Spleen (tissue), 11 donors: ENCODE measurements around the gene ZNF566. TPM values are rescaled to one million over a fixed set of nuclear protein-coding genes. Genes with fewer than 3 reads are reported as not detected.
"Not testable (repeated sequence)": the region's sequence is repeated elsewhere in the genome, so short reads cannot be mapped to it uniquely, and the experiment has no call there.

Experiments used
- DNase-seq: peaks from one replicate; pipeline ENCODE4 v3.0.0-alpha.2; 2020
- H3K27ac ChIP-seq, 8 donors: fragments of 200-600 bp; sonication (generic) in 7 of 8; 1 replicate in 4 of 8; 2 replicates in 4 of 8; pipeline versions ENCODE4 v1.5.0 to v1.8.0; 2016 to 2021; ENCODE audit warnings: inconsistent platforms in 4 of 8, mild to moderate bottlenecking in 4 of 8, moderate library complexity in 1 of 8
- H3K27me3 ChIP-seq, 7 donors: fragments of 200-600 bp; sonication (generic) in 6 of 7; replicated peaks in 1 of 7; 1 replicate in 4 of 7; 2 replicates in 3 of 7; pipeline versions ENCODE4 v1.5.0 to v1.8.0; 2016 to 2021; ENCODE audit warnings: inconsistent platforms in 3 of 7, mild to moderate bottlenecking in 1 of 7
- H3K36me3 ChIP-seq, 6 donors: fragments of 200-600 bp; sonication (generic) in 5 of 6; 1 replicate in 4 of 6; 2 replicates in 2 of 6; pipeline versions ENCODE4 v1.5.0 to v1.8.0; 2016 to 2021; ENCODE audit warnings: inconsistent platforms in 2 of 6
- H3K4me1 ChIP-seq, 6 donors: fragments of 200-600 bp; sonication (generic) in 5 of 6; 1 replicate in 3 of 6; 2 replicates in 3 of 6; pipeline versions ENCODE4 v1.5.0 to v1.8.0; 2016 to 2021; ENCODE audit warnings: inconsistent platforms in 3 of 6
- H3K4me3 ChIP-seq, 8 donors: fragments of 200-600 bp; sonication (generic) in 7 of 8; 1 replicate in 4 of 8; 2 replicates in 4 of 8; pipeline versions ENCODE4 v1.5.0 to v1.8.0; 2016 to 2021; ENCODE audit warnings: inconsistent platforms in 4 of 8, mild to moderate bottlenecking in 4 of 8, moderate library complexity in 2 of 8
- H3K9me3 ChIP-seq, 8 donors: fragments of 200-600 bp; sonication (generic) in 7 of 8; 1 replicate in 4 of 8; 2 replicates in 4 of 8; pipeline versions ENCODE4 v1.5.0 to v1.8.0; 2016 to 2021; ENCODE audit warnings: inconsistent platforms in 4 of 8
- CTCF ChIP-seq, 11 experiments: fragments of 200-600 bp in 7 of 11; fragments of 450-650 bp in 4 of 11; sonication (generic) in 4 of 11; IDR thresholded peaks in 8 of 11; conservative IDR thresholded peaks in 3 of 11; 1 replicate in 7 of 11; 2 replicates in 4 of 11; pipeline versions ENCODE4 v1.4.0 to v1.8.0; 2016 to 2021; ENCODE audit warnings: antibody characterized with exemption in 11 of 11, inconsistent platforms in 4 of 11, mild to moderate bottlenecking in 1 of 11
- POLR2A ChIP-seq, 3 donors: fragments of 450-650 bp; IDR thresholded peaks; one replicate each; pipeline ENCODE4 v1.5.1; 2017; ENCODE audit warnings: antibody characterized with exemption in 3 of 3, mild to moderate bottlenecking in 1 of 3
- POLR2AphosphoS5 ChIP-seq, 3 donors: sonication (generic); formaldehyde crosslinking; IDR thresholded peaks; one replicate each; pipeline ENCODE4 v1.5.1; 2017; ENCODE audit warnings: antibody characterized with exemption in 3 of 3
- WGBS, 5 donors: extraction: QIAGEN DNeasy Blood & Tissue Kit in 3 of 5; methylation state at CpG; one replicate each; pipeline versions ENCODE4 v1.1.5 to v1.1.7; 2013 to 2018; 5-methylcytosine and 5-hydroxymethylcytosine counted together
- intact Hi-C: fragments of 100-400 bp; cut with DNase I; formaldehyde crosslinking; loops from one replicate; pipeline ENCODE4 v1.15.0; 2023; ENCODE audit warnings: low total_unique reads
- polyA plus RNA-seq, 3 donors: library from polyadenylated mRNA; stranded (reverse); fragments of 200-250 nt; gene quantifications; one replicate each; pipeline ENCODE4 v1.2.1, GENCODE V29; 2013
- total RNA-seq, 7 donors: library from RNA; depleted of rRNA in 3 of 7; stranded (reverse); fragments of >200 nt in 3 of 7; fragmentation: NEBNext Ultra II Directional in 4 of 7; extraction: Animal tissue kit (Norgen Biotek cat#: 25700) in 4 of 7; gene quantifications; one replicate each; pipeline versions ENCODE4 v1.1.0 to v1.2.1, GENCODE V29; 2016 to 2021
- donor health status: healthy with polysubstance abuse.
- donor health status: DM: no; HTN: no; CAD: no; lungs with moderate emphysema.
- donor health status: DM: no; HTN: no; CAD: no.
- donor health status: Bipolar disorder and iron deficiency.
- donor health status: healthy.
- donor health status: DM: no; HTN: no; CAD: no.
- donor health status: DM: yes; HTN: yes; CAD: no.

Gene ZNF566
- total and polyA plus RNA-seq, 10 donors = 6.6 to 24.8 (median 15.2) TPM

DNA sequence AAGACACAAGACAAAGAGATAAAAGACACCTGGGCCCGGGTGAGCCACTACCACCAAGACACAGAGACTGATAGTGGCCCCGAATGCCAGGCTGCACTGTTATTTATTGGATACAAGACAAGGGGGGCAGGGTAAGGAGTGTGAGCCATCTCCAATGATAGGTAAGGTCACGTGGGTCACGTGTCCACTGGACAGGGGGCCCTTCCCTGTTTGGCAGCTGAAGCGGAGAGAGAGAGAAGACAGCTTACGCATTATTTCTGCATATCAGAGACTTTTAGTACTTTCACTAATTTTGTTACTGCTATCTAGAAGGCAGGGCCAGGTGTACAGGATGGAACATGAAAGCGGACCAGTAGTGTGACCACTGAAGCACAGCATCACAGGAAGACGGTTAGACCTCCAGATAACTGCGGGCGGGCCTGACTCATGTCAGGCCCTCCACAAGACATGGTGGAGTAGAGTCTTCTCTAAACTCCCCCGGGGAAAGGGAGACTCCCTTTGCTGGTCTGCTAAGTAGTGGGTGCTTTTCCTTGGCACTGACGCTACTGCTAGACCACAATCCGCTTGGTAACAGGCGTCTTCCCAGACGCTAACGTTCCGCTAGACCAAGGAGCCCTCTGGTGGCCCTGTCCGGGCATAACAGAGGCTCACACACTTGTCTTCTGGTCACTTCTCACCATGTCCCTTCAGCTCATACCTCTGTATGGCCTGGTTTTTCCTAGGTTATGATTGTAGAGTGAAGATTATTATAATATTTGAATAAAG lies 3.5 kb upstream of the ZNF566 start:
- intact Hi-C loops = not testable (repeated sequence)
- H3K27ac ChIP-seq = peak overlapping the region in 3 of 8 donors; percentile 36 to 59 (median 47)
- DNase-seq = peak; percentile 80

DNA sequence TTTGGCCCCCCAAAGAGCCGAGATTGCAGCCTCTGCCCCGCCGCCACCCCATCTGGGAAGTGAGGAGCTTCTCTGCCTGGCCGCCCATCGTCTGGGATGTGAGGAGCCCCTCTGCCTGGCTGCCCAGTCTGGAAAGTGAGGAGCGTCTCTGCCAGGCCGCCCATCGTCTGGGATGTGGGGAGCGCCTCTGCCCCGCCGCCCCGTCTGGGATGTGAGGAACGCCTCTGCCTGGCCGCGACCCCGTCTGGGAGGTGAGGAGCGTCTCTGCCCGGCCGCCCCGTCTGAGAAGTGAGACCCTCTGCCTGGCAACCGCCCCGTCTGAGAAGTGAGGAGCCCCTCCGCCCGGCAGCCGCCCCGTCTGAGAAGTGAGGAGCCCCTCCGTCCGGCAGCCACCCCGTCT lies 1.5 kb upstream of the ZNF566 start:
- H3K27me3 ChIP-seq, H3K36me3 ChIP-seq, intact Hi-C loops, DNase-seq: not testable (repeated sequence)
- WGBS, 5 donors = 89 to 97% (median 95%) methylated on average over 20 to 29 of the region's 29 CpGs; no CpG with 5 or more reads in 1 of the 5 donors
- H3K4me1 ChIP-seq = peaks cover 0 to 25% (median 21%) of the 10 kb centered on the region in 6 donors
- peaks cover 0 to 33% (median 12%) of the 10 kb centered on the region in 8 donors for H3K9me3 ChIP-seq
- H3K27ac ChIP-seq = peak overlapping the region in 4 of 8 donors; percentile 94 to 97 (median 96)
- peak overlapping the region in 1 of 8 donors; percentile 78 for H3K4me3 ChIP-seq

More for the DNA sequence above, 3.5 kb upstream of the ZNF566 start:
- not testable (repeated sequence) for H3K27me3 ChIP-seq, H3K36me3 ChIP-seq
- 48 to 69% (median 62%) methylated on average over 18 of the region's 18 CpGs for WGBS, 5 donors
- peaks cover 0 to 17% (median 15%) of the 10 kb centered on the region in 6 donors for H3K4me1 ChIP-seq
- TF ChIP-seq CTCF (IDR thresholded peaks at IDR 0.05 in 8 of 11, conservative IDR thresholded peaks at IDR 0.05 in 3 of 11) = peak; percentile 18 to 71 (median 58)
- peaks cover 0 to 46% (median 27%) of the 10 kb centered on the region in 8 donors for H3K9me3 ChIP-seq
- H3K4me3 ChIP-seq = peak overlapping the region in 1 of 8 donors; percentile 32

- Histone ChIP-seq H3K27ac (peak overlapping the region; percentile 94 to 97 (median 96)), H3K27me3 (no peaks in the 10 kb centered on the region), H3K36me3 (peaks cover 0 to 13% (median 0%) of the 10 kb centered on the region in 6 donors), H3K4me1 (peaks cover 0 to 25% (median 21%) of the 10 kb centered on the region in 6 donors), H3K4me3 (peak overlapping the region; percentile 56 to 83 (median 69)), H3K9me3 (peaks cover 0 to 37% (median 13%) of the 10 kb centered on the region in 8 donors)
- intact Hi-C loops = loop anchor here (5.0 kb wide), 1 partner anchor 73 kb away; the partner anchor contains the start of gene ZFP82
- TF ChIP-seq CTCF (IDR thresholded peaks at IDR 0.05 in 8 of 11, conservative IDR thresholded peaks at IDR 0.05 in 3 of 11) = no peak
- TF ChIP-seq POLR2AphosphoS5 (IDR thresholded peaks at IDR 0.05) = no peak
- no peak for TF ChIP-seq POLR2A (IDR thresholded peaks at IDR 0.05)
- 1 to 5% (median 2%) methylated on average over 15 of the region's 15 CpGs for WGBS, 5 donors
- DNase-seq = peak; percentile 90
These were observed 607 bp upstream of the ZNF566 start for GRCh38 chr19:36489920-36490415.

DNA sequence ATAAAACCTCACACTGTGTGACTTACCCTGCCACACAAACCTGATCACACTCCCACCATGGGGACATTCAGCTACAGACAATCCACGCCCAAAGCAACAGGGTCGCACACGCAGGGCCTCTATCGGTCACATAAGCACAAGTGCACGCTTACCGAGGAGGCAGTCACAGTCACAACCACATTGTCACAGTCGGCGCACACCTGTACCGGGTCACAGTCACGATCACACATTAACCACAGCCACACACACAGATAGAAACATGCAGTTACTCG lies 579 bp downstream of the ZNF566 start:
- WGBS, 5 donors = 0 to 1% (median 0%) methylated on average over 11 of the region's 11 CpGs
- Histone ChIP-seq H3K27me3 (no peaks in the 10 kb centered on the region), H3K4me1 (peaks cover 0 to 25% (median 21%) of the 10 kb centered on the region in 6 donors), H3K27ac (peak overlapping the region; percentile 94 to 97 (median 96)), H3K4me3 (peak overlapping the region; percentile 56 to 83 (median 69)), H3K36me3 (peaks cover 0 to 19% (median 0%) of the 10 kb centered on the region in 6 donors), H3K9me3 (peaks cover 0 to 44% (median 22%) of the 10 kb centered on the region in 8 donors)
- no peak for DNase-seq
- intact Hi-C loops = loop anchor here (5.0 kb wide), 1 partner anchor 71 kb away; the partner anchor contains the start of gene ZFP82
- no peak for TF ChIP-seq POLR2A (IDR thresholded peaks at IDR 0.05)
- TF ChIP-seq POLR2AphosphoS5 (IDR thresholded peaks at IDR 0.05) = no peak
- TF ChIP-seq CTCF (IDR thresholded peaks at IDR 0.05 in 8 of 11, conservative IDR thresholded peaks at IDR 0.05 in 3 of 11) = no peak
